ENCODE measurements around the gene ZBTB40.

The ZBTB40 gene

DNA sequence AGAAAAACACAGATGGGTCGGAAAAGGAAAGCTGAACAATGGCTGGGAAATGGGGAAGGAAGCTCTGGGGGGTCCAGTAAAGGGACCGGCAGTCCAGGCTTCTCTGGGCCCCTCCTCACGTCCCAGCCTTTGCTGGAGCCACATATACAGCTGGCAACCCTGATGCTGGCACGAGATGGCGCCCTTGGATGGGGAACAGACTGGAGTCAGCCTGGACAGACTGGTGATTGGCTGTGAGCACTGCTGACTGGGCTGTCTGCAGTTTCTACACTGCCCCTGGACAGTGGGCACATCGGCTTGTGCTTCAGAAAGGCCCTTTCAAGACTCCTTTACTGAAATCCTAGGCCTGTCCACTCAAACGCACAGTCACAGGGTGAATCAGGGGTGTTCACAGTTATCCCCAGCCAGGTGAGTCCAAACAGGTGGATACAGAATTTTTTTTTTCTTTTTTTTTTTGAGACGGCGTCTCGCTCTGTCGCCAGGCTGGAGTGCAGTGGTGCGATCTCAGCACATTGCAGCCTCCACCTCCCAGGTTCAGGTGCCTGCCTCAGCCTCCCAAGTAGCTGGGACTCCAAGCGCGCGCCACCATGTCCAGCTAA lies 31.1 kb upstream of the ZBTB40 start:
- peak in 2 of 3 experiments; percentile 24 to 37 for DNase-seq (ENCODE audit: low read depth in 2 of 3, low spot score in 2 of 3)

DNA sequence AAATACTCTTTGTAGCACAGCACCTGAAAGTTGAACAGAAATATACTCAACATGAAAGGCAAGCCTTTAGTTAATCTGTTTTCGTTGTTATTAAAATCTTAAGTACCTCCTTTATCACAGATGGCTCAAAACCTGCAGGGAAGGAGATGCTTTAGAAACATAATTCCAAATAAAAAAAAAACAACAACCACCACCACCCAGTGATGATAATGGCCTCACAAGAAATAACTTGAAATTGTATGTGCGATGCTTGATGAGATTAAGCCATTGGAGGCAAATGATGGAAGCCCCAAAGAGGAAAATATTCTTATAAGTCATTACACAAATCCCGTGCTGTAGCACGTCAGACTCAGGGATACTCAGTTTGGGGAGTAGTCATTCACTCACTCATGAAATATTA lies 24.9 kb upstream of the ZBTB40 start:
- no peak for DNase-seq (ENCODE audit: low read depth in 2 of 3, low spot score in 2 of 3)

DNA sequence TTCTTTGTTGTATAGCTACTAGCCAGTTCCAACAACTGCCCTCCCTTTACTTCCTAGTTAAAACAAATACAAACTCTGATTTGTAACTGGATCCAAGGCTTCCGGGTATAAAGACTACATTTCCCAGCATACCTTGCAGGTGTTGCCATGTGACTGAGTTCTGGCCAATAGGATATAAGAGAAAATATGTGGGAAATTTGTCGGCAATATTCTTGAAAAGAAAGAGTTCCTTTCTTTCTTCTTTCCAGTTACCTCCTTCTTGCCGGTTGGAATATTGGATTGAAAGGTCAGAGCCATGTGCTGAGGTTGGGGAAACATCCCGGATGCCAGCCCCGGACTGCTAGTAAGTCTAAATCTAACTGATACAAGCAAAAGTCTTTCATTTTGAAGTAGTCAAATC lies 23.0 kb upstream of the ZBTB40 start:
- no peak for DNase-seq (ENCODE audit: low read depth in 2 of 3, low spot score in 2 of 3)

DNA sequence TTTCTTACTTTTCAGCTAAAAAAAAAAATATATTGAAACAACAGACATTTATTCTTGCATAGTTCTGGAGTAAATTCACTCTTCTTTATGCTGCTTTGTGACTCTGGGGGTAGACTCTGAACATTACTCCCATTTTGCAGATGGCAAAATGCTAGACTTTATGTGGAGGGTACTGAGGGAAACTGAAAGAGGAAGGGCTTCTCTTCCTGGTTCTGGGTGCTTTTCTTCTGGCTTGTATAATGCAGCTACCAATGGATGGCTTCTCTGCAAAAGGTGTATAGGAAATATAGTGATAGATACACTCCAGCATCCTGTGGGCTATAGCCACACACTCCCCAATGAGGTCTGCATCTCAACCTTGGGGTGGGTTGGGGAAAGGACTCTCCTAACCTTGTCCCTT lies 19.7 kb upstream of the ZBTB40 start:
- DNase-seq (ENCODE audit: low read depth in 2 of 3, low spot score in 2 of 3): no peak

DNA sequence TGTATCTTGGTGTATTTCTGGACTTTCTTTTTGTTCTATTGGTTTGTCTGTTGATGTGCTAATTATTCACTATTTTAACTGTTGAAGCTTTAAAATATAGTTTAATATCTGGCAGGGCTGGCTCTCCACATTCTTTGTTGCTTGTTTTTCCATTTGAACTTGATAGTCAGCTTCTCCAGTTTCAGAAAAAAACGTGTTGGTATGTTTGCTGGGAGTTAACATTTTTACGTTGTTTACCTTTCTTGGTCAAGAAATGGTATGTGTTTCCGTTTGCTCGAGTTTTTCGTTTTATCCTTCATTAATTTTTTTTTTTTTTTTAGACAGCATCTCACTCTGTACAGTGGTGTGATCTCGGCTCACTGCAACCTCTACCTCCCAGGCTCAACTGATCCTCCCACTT lies 16.9 kb upstream of the ZBTB40 start:
- no peak for DNase-seq (ENCODE audit: low read depth in 2 of 3, low spot score in 2 of 3)

DNA sequence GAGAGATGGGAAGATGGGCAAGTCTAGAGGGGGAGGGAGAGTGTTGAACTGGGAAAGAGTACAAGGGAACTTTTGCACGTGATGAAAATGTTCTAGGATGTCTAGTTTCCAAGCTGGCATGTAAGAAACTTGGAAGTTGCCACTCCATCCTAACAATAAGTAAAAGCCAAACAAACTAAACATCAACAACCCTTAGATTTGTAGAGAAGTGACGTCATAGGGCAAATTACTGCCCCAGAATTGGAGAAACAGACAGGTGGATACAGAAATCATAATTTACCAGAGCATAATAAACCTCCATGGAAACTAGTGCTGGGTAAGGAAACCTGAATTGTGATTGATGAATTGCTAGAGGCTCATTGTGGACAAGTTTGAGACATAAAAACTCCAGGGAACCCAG lies 14.7 kb upstream of the ZBTB40 start:
- no peak for DNase-seq (ENCODE audit: low read depth in 2 of 3, low spot score in 2 of 3)

DNA sequence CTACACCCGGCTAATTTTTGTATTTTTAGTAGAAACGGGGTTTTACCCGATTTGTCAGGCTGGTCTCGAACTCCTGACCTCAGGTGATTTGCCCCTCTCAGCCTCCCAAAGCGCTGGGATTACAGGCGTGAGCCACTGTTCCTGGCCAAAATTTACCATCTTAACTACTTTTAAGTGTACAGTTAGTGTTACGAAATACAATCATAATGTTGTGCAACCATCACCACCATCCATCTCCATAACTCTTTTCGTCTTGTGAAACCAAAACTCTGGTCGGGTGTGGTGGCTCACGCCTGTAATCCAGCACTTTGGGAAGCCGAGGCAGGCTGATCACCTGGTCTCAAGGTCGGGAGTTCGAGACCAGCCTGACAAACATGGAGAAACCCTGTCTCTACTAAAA lies 14.1 kb upstream of the ZBTB40 start:
- no peak for DNase-seq (ENCODE audit: low read depth in 2 of 3, low spot score in 2 of 3)

DNA sequence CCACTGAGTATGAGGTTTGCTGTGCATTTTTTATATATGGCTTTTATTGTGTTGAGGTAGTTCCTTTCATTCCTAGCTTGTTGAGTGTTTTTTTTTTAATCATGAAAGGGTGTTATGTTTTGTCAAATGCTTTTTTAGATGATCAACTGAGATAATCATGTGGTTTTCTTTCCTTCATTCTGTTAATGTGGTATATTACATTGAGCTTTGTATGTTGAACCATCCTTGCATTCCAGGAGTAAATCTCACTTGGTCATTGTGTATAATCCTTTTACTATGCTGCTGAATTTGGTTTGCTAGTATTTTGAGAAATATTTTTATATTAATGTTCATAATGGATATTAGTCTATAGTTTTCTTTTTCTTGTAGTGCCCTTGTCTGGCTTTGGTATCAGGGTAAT lies 11.1 kb upstream of the ZBTB40 start:
- DNase-seq (ENCODE audit: low read depth in 2 of 3, low spot score in 2 of 3): no peak

DNA sequence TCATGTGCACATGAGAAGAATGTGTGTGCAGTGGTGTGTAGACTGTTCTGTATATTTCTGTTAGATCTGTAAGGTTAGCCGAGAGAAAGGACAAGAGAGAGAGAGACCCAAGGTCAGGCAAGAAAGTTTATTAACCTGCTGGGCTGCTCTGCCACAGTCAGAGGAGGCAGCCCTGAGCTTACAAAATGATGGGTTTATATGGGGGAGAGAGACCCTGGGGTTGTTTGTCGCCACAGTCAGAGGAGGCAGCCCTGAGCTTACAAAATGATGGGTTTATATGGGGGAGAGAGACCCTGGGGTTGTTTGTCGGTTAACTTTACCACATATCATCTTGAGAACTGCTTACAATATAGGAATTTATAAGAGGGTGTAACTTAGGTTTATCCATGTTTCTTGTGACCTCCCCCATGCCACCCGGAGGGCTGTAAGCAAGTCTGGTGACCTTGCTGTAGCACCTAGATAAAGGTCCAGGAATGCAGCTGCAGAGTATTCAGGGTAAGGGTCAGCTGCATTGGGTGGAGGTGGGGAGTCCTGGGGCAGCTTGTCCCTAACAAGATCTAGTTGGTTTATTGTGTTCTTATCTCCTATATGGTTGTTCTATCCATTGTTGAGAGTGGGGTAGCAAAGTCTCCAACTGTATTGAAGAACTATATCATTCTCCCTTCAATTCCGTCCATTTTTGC lies 9.3 kb upstream of the ZBTB40 start:
- DNase-seq (ENCODE audit: low read depth in 2 of 3, low spot score in 2 of 3): no peak

DNA sequence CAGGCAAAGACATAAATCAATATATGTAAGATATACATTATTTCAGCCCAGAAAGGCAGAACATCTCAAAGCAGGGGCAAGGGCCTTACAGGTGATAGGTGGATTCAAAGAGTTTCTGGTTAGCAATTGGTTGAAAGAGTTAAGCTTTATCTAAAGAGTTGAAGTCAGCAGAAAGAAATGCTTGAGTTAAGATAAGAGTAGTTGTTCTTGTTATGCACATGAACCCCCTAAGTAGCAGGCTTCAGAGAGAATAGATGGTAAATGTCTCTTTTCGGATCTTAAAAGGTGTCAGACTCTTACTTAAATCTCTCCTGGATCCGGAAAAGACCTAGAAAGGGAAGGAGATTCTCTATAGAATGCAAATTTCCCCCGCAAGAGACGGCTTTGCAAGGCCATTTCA lies 8.3 kb upstream of the ZBTB40 start:
- no peak for DNase-seq (ENCODE audit: low read depth in 2 of 3, low spot score in 2 of 3)

DNA sequence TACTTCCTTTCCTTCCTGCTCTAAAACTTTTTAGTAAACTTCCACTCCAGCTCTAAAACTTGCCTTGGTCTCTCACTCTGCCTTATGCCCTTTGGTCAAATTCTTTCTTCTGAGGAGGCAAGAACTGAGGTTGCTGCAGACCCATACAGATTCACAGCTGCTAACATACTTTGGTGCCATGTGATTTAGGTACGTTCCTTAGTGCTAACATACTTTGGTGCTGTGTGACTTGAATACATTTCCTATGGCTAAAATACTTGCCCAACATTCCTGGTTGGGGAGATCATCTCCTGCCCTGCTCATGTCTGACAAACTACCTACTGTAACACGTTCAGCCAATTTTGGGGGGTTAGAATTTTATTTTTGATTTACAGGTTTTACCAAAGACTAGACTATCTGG lies 6.8 kb upstream of the ZBTB40 start:
- no peak for DNase-seq (ENCODE audit: low read depth in 2 of 3, low spot score in 2 of 3)

DNA sequence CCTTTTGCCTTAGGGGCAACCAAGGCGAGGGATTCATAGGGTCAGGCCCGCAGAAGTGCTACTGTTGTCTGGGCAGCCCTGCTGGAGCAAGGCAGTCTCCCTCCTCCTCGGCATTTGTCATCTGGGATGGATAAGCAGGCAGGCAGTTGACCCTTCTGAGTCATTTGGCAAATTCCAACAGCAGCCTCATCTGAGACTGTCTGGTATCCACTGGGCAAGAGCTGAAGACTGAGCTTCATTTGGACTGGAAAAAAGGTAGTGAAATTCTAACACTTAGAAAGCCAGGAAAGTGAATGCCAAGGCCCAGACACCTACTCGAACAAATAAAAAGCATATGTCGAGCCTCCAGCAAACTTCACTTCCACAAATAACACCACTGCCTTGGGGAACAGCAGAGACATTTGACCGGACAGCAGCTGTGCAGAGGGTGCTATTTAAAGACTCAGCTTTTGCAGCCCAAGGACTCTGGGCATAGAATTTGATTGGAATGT lies 4.0 kb upstream of the ZBTB40 start:
- no peak for DNase-seq (ENCODE audit: low read depth in 2 of 3, low spot score in 2 of 3)

DNA sequence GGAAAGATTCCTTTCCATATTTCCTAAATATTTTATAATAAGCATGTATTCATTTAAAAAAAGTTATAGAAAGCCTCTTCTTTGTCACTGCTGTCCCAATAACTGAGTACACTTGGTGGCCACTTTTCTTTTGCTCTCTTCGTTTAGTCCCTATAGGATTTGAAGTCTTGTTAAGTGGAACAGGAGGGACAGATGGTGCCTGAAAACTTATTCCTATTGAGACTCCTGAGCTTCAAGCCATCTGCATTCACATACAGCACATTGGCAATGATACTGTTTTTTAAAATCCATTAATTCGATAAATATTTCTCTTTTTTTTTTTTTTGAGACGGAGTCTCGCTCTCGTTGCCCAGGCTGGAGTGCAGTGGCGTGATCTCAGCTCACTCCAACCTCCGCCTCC lies 2.0 kb upstream of the ZBTB40 start:
- DNase-seq (ENCODE audit: low read depth in 2 of 3, low spot score in 2 of 3): no peak

DNA sequence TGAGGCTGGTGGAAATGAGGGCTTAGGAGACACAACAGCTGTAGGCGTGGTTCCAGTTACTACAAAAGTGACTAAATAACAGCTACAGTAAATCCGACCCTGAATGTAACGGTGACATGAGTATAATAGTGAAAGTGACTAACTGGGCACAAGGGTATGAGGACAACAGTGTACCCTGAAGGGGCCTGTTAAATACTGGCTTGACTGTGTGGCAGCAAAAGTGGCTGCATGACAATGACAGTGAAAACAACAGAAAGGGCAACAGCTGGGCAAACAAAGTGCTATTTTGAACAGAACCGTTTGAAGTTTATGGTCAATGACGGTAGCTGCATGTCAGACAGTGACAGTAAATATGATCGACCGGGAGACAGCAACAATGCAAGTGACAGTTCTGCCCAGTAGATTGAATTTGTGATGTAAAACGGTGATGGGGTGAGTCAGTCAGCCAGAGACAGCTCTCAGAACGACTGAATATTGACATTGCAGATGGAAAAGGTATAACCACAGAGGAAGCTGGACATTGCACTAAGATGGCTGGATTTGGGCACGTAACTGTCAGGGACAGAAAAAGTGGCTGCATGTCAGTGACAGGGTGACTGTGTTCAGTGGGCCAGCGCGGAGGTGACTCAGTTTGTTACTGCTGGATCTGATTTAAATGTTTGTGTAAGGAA lies 1.2 kb upstream of the ZBTB40 start:
- no peak for DNase-seq (ENCODE audit: low read depth in 2 of 3, low spot score in 2 of 3)

DNA sequence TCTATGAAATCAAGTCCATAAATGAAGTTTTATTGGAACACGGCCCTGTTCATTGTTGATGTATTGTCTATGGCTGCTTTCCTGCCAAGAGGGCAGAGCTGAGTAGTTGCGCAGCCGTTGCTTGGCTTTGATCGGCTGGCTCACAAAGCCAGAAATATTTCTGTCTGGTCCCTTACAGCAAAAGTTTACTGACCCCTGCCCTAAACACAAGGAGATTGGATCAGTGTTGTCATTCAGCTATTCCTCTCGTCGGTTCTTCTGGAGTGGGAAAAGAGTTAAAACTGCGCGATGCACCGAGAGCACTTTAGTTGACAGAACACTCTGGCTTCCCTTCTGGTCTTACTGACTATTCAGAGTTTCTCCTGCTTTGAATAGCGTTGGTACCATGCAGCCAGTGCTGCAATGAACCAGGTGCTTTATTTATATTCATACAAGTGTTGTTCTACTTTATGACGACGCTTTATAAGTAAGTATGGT lies 868 bp downstream of the ZBTB40 start:
- DNase-seq (ENCODE audit: low read depth in 2 of 3, low spot score in 2 of 3): no peak

DNA sequence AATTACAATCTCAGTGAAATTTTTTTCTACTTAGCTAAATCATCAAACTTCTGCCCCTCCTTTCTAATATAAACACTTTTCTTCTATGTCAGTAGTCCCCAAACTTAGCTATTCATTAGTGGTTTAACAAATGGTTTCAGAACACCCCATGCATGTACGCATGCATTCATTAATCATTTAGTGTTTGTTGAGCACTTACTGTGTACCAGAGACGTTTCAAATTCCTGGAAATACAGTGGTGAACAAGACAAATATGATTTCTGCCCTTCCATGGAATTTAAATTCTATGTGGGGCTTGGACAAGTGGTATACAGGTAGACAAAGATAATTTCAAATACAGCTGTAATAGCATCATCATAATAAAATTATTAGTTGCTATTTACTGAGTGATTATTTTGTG lies 1.5 kb downstream of the ZBTB40 start:
- no peak for DNase-seq (ENCODE audit: low read depth in 2 of 3, low spot score in 2 of 3)

DNA sequence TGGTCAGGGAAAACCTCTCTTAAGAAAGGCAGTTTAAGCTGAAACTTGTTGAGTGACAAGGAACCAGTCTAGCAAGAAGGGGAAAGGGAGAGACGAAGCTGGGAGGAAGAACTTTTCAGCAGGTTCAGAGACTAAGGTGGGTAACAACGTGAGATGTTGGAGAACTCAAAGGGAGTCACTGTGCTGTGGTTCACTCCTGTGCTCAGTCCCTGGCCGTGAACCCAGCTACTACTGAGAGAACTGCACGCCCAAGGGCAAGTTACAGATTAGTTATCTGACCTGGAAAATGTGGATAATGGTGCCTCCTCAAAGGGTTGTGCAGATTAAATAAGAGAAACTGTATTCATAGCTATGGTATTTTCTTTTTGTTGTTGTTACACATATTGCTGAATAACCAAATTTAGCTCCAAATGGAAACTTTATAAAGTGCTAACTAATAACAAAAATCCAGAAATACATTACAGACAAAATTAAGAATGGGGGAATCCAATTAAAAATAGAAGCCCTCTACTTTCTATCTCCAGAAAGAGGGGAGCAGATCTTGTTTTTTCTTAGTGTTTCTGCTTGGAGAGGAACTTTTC lies 2.9 kb downstream of the ZBTB40 start:
- no peak for DNase-seq (ENCODE audit: low read depth in 2 of 3, low spot score in 2 of 3)

DNA sequence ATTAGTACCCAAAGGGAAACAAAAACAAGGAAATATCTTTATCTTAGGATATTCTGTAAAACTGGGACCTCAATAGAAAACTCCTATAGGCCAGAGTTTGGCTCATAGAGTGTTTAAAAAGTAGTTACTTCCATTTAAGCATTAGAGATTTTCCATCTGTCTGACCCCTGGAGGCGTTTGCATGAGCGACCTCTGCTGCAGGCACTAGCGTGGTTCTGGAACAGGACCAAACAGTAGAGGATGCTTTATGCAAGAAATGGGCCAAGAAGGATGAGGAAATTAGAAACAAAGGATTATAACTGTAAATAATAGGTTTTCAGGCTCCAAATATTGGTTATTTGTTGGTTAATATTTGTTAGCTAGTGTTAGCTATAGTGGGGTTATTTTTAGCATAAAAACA lies 5.7 kb downstream of the ZBTB40 start:
- DNase-seq (ENCODE audit: low read depth in 2 of 3, low spot score in 2 of 3): no peak

DNA sequence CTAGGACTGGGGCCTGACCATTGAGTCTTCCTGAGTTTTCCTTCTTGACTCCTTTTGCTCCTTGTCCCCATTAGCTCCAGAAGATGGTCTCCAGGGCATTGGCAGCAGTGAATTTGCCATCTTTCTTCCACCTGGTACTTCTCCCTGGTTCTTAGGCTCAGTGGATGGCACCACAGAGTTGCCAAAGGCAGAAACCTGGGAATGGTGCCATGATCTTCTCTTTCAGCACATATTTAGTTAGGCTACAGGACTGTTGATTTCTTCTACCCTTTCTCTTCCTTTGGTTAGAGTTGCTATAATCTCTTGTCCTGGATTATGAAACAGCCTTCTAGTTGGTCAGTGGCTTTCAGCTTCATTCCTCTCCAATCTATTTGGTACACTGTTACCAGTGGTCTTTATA lies 6.2 kb downstream of the ZBTB40 start:
- no peak for DNase-seq (ENCODE audit: low read depth in 2 of 3, low spot score in 2 of 3)

DNA sequence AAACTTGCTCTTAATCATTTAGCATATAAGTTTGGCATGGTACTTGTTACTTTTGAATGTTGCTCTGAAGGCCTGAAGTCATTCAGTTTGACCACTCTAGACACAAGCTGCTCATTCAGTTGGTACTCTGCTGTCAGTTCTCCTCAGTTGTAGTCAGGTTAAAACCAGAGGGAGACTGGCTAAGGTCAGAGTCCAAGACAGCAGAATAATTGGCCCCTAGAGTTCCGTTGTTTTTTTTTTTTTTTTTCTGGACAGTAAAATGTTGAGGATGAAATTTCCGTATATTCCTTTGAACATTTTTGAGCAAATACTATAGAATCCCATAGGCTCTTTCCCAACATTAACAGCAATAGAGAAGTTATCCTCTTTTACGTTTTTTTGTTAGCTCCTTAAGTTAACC lies 9.4 kb downstream of the ZBTB40 start:
- DNase-seq (ENCODE audit: low read depth in 2 of 3, low spot score in 2 of 3): no peak

DNA sequence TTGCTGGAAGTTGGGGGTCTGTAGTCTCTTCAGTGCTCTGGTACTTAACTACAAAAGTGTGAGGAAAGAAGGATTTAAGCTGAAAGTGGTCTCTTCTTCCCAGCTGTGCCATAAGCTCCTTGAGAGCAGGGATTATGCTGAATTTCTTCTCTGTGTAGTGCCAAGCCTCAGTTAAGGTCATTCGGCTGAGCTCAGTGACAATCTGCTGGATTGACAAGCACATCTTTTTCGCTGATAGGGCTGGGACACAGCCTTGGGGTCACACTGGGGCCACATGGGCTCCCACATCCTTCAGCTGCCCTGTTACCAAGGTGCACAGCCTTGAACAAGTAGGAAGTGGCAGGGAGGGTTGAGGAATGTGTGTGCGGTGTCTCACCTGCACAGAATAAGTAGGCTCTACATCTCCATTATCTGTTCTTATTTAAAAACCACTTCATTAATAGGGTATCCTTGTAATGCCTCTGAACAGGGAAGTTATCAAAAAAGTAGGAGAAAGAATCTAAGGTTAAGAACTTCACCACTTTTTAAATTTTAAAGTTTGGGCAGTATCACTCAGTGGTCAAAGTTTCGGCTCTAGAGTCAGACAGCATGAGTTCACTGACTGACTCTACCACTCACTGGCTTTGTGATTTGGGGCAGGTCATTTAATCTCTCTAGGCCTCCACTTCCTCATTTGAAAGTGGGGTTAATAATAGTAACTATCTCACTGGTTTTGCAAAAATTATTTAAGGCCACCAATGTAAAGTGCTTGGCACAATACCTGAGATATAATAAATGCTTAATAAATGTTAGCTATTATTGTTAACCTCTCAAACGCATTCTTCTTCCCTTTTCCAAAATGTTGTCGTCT lies 10.3 kb downstream of the ZBTB40 start:
- DNase-seq (ENCODE audit: low read depth in 2 of 3, low spot score in 2 of 3): no peak
